ENCODE results near the gene PCDHGB2. TPM values are rescaled to one million over a fixed set of nuclear protein-coding genes. Genes with fewer than 3 reads are reported as not detected.
A peak's percentile ranks its signal among the peaks of the same experiment; 100 is the strongest.

The PCDHGB2 gene
- total and polyA plus RNA-seq, 11 donors, result 2.1 to 13.8 (median 9.8) TPM

DNA sequence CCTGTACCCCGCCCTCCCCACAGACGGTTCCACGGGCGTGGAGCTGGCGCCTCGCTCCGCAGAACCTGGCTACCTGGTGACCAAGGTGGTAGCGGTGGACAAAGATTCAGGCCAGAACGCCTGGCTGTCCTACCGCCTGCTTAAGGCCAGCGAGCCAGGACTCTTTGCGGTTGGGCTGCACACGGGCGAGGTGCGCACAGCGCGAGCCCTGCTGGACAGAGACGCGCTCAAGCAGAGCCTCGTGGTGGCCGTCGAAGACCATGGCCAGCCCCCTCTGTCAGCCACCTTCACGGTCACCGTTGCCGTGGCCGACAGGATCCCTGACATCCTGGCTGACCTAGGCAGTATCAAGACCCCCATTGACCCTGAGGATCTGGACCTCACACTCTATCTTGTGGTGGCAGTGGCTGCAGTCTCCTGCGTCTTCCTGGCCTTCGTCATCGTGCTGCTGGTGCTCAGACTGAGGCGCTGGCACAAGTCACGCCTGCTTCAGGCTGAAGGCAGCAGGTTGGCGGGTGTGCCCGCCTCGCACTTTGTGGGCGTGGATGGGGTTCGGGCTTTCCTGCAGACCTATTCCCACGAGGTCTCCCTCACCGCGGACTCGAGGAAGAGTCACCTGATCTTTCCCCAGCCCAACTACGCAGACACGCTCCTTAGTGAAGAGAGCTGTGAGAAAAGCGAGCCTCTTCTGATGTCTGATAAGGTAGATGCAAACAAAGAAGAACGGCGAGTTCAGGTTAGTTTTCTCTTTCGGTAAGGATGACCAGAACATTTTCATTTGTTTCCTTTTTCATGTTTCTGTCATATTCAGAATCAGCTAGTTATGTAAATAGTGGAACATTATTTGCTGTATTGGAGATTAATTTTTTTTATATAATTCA lies 6.5 kb downstream of the PCDHGB2 start:
- intact Hi-C loops (cut with DNase I), result loop anchor here in 2 of 10 donors (10.0 kb wide), 1 partner anchor 49 kb away; the partner anchor contains the start of genes PCDHGA10 (in 2 of the 2) and PCDHGB7 (in 2 of the 2)
- peaks cover 0 to 50% (median 0%) of the 10 kb centered on the region in 9 donors for H3K27me3 ChIP-seq
- H3K9me3 ChIP-seq, result peaks cover 0 to 98% (median 62%) of the 10 kb centered on the region in 12 donors
- ATAC-seq (no peak), DNase-seq (no peak)
- no peak for TF ChIP-seq POLR2A (IDR thresholded peaks at IDR 0.05)
- TF ChIP-seq, protein P1, sequence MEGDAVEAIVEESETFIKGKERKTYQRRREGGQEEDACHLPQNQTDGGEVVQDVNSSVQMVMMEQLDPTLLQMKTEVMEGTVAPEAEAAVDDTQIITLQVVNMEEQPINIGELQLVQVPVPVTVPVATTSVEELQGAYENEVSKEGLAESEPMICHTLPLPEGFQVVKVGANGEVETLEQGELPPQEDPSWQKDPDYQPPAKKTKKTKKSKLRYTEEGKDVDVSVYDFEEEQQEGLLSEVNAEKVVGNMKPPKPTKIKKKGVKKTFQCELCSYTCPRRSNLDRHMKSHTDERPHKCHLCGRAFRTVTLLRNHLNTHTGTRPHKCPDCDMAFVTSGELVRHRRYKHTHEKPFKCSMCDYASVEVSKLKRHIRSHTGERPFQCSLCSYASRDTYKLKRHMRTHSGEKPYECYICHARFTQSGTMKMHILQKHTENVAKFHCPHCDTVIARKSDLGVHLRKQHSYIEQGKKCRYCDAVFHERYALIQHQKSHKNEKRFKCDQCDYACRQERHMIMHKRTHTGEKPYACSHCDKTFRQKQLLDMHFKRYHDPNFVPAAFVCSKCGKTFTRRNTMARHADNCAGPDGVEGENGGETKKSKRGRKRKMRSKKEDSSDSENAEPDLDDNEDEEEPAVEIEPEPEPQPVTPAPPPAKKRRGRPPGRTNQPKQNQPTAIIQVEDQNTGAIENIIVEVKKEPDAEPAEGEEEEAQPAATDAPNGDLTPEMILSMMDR (IDR thresholded peaks at IDR 0.05), result no peak
- peaks cover 0 to 10% (median 0%) of the 10 kb centered on the region in 9 donors for H3K36me3 ChIP-seq
- 38 to 58% (median 47%) methylated on average over 26 to 46 of the region's 46 CpGs for WGBS, 4 donors
- H3K4me1 ChIP-seq, result peaks cover 0 to 30% (median 0%) of the 10 kb centered on the region in 12 donors
- no peak overlapping the region for H3K27ac ChIP-seq
- H3K4me3 ChIP-seq, result no peak overlapping the region

- 22 to 39% (median 27%) methylated on average over 30 to 32 of the region's 32 CpGs for WGBS, 4 donors
Measured at GRCh38 chr5:141369994-141370848, 10.4 kb downstream of the PCDHGB2 start, which contains the start of gene PCDHGB3. TSS of gene PCDHGB3 (plus strand) at chr5:141370242. CDS start at chr5:141370395, 153 bp downstream.

GRCh38 chr5:141371572-141372475 lies 12.0 kb downstream of the PCDHGB2 start:
- Histone ChIP-seq H3K27me3 (peaks cover 0 to 34% (median 0%) of the 10 kb centered on the region in 9 donors), H3K4me3 (no peak overlapping the region), H3K4me1 (peaks cover 0 to 31% (median 2%) of the 10 kb centered on the region in 12 donors), H3K9me3 (peaks cover 0 to 99% (median 61%) of the 10 kb centered on the region in 12 donors), H3K36me3 (peaks cover 0 to 26% (median 0%) of the 10 kb centered on the region in 9 donors), H3K27ac (no peak overlapping the region)
- intact Hi-C loops (cut with DNase I), result no loop called here
- DNase-seq (peak in 1 of 5 donors; percentile 25), ATAC-seq (peak in 3 of 4 donors; percentile 18 to 20 (median 19))
- TF ChIP-seq, protein P1 (IDR thresholded peaks at IDR 0.05), result no peak
- TF ChIP-seq POLR2A (IDR thresholded peaks at IDR 0.05), result no peak
- 34 to 48% (median 42%) methylated on average over 25 to 69 of the region's 69 CpGs for WGBS, 4 donors

More at GRCh38 chr5:141369994-141370848, 10.4 kb downstream of the PCDHGB2 start, which contains the start of gene PCDHGB3:
- H3K27ac ChIP-seq, result peak within 1 kb of the TSS in 6 of 12 donors; percentile 16 to 53 (median 44)
- peak within 1 kb of the TSS in 9 of 12 donors; percentile 22 to 44 (median 38) for H3K4me3 ChIP-seq
- DNase-seq, result peak in 3 of 5 donors; percentile 40 to 70 (median 62)
- intact Hi-C loops (cut with DNase I), result loop anchor here in 2 of 10 donors (10.0 kb wide), 1 partner anchor 45 kb away; the partner anchor contains the start of genes PCDHGA10 (in 2 of the 2) and PCDHGB7 (in 2 of the 2)
- no peak for TF ChIP-seq POLR2A (IDR thresholded peaks at IDR 0.05)
- TF ChIP-seq, protein P1 (IDR thresholded peaks at IDR 0.05), result peak in 11 of 12 donors; percentile 15 to 55 (median 38)
- peaks cover 0 to 50% (median 0%) of the 10 kb centered on the region in 9 donors for H3K27me3 ChIP-seq
- H3K4me1 ChIP-seq, result peaks cover 0 to 31% (median 2%) of the 10 kb centered on the region in 12 donors
- peak; percentile 75 to 92 (median 89) for ATAC-seq
- peaks cover 0 to 100% (median 62%) of the 10 kb centered on the region in 12 donors for H3K9me3 ChIP-seq
- H3K36me3 ChIP-seq, result peaks cover 0 to 36% (median 0%) of the 10 kb centered on the region in 9 donors

All from heart left ventricle (tissue), 16 donors.